ENCODE data around the gene CDH26.

Gene CDH26

DNA sequence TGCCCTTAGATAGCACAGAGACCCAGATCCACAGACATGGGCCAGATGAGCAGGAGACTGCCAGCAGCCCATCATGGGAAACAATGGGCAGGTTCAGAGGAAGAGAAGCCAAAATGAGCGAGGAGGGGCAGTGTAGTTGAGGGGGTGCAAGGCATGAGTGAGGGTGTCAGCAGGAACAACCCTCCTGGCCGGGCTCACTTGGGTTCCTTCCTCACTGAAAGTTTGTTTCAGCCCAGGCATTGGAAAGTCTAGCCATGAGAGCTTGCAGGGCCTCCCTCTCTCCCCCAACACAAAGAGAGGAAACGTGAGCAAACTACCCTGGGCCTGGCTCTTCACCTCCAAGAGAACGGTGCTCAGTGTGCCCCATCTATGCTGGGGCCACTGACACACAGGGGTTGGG is 48.0 kb downstream of the CDH26 start:
- H3K4me3 ChIP-seq (ENCODE audit: low read depth, low read length): no peak overlapping the region
- TF ChIP-seq, protein P1, sequence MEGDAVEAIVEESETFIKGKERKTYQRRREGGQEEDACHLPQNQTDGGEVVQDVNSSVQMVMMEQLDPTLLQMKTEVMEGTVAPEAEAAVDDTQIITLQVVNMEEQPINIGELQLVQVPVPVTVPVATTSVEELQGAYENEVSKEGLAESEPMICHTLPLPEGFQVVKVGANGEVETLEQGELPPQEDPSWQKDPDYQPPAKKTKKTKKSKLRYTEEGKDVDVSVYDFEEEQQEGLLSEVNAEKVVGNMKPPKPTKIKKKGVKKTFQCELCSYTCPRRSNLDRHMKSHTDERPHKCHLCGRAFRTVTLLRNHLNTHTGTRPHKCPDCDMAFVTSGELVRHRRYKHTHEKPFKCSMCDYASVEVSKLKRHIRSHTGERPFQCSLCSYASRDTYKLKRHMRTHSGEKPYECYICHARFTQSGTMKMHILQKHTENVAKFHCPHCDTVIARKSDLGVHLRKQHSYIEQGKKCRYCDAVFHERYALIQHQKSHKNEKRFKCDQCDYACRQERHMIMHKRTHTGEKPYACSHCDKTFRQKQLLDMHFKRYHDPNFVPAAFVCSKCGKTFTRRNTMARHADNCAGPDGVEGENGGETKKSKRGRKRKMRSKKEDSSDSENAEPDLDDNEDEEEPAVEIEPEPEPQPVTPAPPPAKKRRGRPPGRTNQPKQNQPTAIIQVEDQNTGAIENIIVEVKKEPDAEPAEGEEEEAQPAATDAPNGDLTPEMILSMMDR (IDR thresholded peaks at IDR 0.05; ENCODE audit: low read depth, low read length): no peak

DNA sequence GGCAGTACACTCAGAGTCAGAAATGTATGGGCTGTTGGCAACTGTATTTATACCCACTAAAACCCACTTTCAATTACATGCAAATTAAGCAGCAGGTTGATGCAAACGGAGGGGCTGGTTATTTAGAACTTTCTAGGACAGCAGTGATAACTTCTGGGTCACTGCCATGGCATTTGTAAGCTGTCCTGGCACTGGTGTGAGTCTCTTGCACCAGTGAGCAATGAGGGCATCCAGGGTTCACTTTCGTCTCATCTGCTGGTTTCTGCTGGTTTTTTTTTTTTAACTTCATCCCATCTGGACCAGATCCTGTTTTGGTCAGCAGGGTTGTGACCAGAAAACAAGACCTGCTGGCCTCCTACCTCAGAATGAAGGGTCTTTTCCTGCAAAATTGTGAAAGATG is 49.2 kb downstream of the CDH26 start:
- no peak overlapping the region for H3K4me3 ChIP-seq (ENCODE audit: low read depth, low read length)
- TF ChIP-seq, protein P1 (IDR thresholded peaks at IDR 0.05; ENCODE audit: low read depth, low read length): no peak

DNA sequence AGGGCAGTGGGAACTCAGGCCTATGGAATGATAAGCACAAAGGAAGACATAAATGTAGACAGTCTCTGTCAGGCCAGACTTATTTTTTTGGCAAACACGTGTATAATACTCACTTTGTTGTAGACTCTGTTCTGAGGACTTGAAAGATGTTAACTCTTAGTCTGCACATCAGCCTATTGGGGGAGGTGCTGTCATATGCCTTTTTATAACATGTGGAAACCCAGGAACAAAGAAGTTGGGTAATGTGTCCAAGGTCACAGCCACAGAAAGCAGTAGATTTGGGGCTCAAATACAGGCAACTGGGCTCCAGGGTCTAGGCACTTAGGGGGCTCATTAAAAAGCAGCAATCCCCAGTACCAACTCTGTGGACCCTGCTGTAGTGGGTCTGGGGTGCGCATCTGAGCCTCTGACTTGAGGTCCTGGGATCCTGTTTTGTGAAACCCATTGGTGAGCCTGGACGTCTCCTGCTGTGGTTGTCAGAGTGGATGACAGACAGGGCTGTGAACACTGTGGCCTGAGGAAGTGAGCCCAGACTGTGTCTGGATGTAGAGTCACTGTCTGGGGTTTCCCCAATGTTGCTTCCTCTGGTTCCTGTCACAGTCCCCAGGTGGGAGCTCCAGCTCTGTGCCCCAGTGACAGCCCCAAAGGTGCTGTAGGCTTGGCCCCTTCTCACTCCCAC is 50.0 kb downstream of the CDH26 start:
- no peak overlapping the region for H3K4me3 ChIP-seq (ENCODE audit: low read depth, low read length)
- TF ChIP-seq, protein P1 (IDR thresholded peaks at IDR 0.05; ENCODE audit: low read depth, low read length): no peak

DNA sequence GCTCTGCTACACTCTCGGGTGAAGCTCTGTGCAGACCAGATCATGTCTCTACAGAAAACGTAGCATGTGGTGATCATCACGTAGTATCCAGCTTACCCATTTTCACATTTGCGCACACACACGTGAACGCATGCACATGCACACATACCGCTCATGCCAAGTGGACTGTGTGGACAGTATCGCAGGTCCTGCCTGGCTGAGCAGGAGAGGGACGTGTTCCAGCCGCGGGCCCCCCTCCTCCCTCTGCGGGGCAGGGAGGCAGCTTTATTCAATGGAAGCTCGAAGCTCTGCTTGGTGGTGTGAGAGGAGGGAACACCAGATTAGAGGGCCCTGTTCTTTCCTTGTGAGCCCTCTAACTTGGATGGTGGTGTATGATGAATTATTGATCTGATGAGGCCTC is 51.1 kb downstream of the CDH26 start:
- TF ChIP-seq, protein P1 (IDR thresholded peaks at IDR 0.05; ENCODE audit: low read depth, low read length): no peak
- no peak overlapping the region for H3K4me3 ChIP-seq (ENCODE audit: low read depth, low read length)

DNA sequence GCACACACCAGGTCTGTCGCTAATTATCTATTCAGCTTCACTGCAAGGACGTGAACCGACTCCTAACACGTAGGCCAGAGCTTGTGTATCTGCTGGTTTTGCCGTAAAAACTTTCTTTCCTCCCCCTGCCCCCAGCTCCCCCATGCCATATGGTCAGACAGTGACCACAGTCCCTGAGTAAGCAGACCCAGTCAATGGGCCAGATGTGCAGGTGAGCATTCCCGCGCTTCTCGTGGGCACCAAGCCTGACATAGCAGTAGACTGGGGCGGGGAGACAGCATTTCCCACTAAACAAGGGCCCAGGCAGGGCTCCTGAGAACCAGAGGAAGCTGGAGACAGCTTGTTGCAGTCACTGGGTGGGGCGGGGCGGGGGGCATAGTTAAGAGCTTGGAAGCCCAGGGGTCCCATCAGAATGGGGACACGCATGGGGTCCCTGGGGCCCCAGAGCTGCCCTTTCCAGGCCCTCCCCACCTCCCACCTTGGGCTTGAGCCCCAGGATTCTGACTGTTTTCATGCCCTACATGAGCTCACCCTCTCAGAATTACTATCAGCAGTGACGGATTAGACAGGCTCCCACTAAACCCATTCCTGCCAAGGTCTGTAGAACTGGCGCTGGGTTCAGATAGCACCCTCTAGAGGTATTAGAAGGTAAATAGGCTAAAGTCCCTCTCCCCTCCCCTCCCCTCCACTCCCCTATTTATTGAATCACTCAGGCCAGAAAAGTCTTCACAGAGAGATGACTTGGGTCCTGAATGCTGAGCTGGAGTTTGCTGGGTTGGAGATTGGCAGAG is 51.8 kb downstream of the CDH26 start:
- H3K4me3 ChIP-seq (ENCODE audit: low read depth, low read length): no peak overlapping the region
- TF ChIP-seq, protein P1 (IDR thresholded peaks at IDR 0.05; ENCODE audit: low read depth, low read length): no peak

DNA sequence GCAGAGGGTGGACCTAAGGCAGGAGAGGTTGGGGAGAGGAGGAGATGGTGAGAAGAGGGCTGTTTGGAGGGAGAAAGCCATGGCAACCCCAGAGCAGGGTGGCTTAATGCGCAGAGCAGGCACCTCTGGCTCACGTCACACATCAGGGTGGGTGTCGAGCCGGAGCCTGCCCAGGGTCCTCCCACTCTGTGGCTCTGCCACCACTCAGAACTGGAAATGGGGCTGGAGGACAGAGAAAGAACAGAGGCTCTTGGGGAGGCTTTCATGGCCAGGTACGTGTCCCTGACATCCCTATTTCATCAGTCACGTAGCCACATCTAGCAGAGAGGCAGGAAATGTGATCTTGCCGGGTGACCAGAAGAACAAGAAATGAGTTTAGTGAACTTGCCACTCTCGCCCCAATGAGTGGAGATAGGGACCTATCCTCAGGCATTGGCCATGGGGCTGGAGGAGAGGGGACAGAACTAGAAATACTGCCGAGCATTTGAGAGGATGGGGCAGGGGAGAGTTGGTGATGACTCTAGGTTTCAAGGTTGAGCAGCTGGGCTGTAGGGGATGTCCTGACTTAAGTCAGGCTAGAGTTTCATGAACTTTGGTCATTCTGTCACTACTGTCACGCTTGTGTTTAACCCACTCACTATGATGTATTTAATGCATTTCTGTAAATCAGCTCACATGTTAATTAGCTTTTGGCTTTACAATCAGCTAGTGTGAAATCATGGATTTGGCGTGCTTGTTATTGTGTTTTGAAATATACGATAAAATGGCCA is 52.7 kb downstream of the CDH26 start:
- no peak overlapping the region for H3K4me3 ChIP-seq (ENCODE audit: low read depth, low read length)
- TF ChIP-seq, protein P1 (IDR thresholded peaks at IDR 0.05; ENCODE audit: low read depth, low read length): no peak

Measured in WI38 (cell line).